Ovary (tissue), 9 donors: Measurements from ENCODE around the gene MYL10. TPM values are rescaled to one million over a fixed set of nuclear protein-coding genes. Genes with fewer than 3 reads are reported as not detected.

Experiments used
- DNase-seq, 5 donors: peaks; one replicate each; pipeline ENCODE4 v3.0.0-alpha.2; 2019 to 2020
- H3K27ac ChIP-seq, 2 donors: fragments of 200-600 bp; one replicate each; pipeline versions ENCODE4 v1.5.1 to v1.8.0; 2019 to 2022
- H3K27me3 ChIP-seq: fragments of 200-600 bp; one replicate; pipeline ENCODE4 v1.8.0; 2022
- H3K36me3 ChIP-seq: fragments of 200-600 bp; sonication (generic); one replicate; pipeline ENCODE4 v1.5.1; 2019
- H3K4me1 ChIP-seq: one replicate; pipeline ENCODE4 v1.8.1; 2013; ENCODE audit warnings: mild to moderate bottlenecking, moderate library complexity; ENCODE audit not compliant: insufficient read depth
- H3K4me3 ChIP-seq: fragments of 200-600 bp; sonication (generic); one replicate; pipeline ENCODE4 v1.5.1; 2017
- H3K9me3 ChIP-seq, 2 donors: fragments of 200-600 bp in 1 of 2; sonication (generic) in 1 of 2; one replicate each; pipeline versions ENCODE4 v1.5.1 to v1.8.1; 2013 to 2019; ENCODE audit warnings: mild to moderate bottlenecking in 1 of 2, moderate library complexity in 1 of 2
- CTCF ChIP-seq, 3 donors: fragments of 450-650 bp in 2 of 3; fragments of 200-600 bp in 1 of 3; IDR thresholded peaks; one replicate each; pipeline versions ENCODE4 v1.5.1 to v1.8.0; 2016 to 2022; ENCODE audit warnings: antibody characterized with exemption in 3 of 3, mild to moderate bottlenecking in 1 of 3
- EP300 ChIP-seq: sonication (generic); formaldehyde crosslinking; IDR thresholded peaks from one replicate; pipeline ENCODE4 v1.6.1; 2017; ENCODE audit warnings: antibody characterized with exemption
- POLR2A ChIP-seq: fragments of 450-650 bp; IDR thresholded peaks from one replicate; pipeline ENCODE4 v1.6.1; 2017; ENCODE audit warnings: antibody characterized with exemption, mild to moderate bottlenecking, moderate library complexity
- WGBS, 3 donors: extraction: QIAGEN DNeasy Blood & Tissue Kit in 1 of 3; methylation state at CpG; one replicate each; pipeline versions ENCODE4 v1.1.5 to v1.1.7; 2013 to 2017; 5-methylcytosine and 5-hydroxymethylcytosine counted together
- intact Hi-C, 4 donors: fragments of 100-400 bp; cut with DNase I; formaldehyde crosslinking; loops; one replicate each; pipeline versions ENCODE4 v1.11.0 to v1.15.1; 2022 to 2023
- polyA plus RNA-seq, 2 donors: library from polyadenylated mRNA; stranded (reverse); fragments of 200-250 nt in 1 of 2; fragments of 350-450 nt in 1 of 2; fragmentation: Illumina TruSeq in 1 of 2; extraction: RNeasy Lipid Tissue Mini Kit (QIAGEN cat#74804) in 1 of 2; gene quantifications; one replicate each; pipeline ENCODE4 v1.2.3, GENCODE V29; 2013 to 2014
- total RNA-seq, 7 donors: library from RNA; depleted of rRNA in 2 of 7; stranded (reverse); fragments of >200 nt in 2 of 7; fragmentation: NEBNext Ultra II Directional in 3 of 7; extraction: Animal tissue kit (Norgen Biotek cat#: 25700) in 3 of 7; gene quantifications; one replicate each; pipeline versions ENCODE4 v1.1.0 to v1.2.4, GENCODE V29; 2016 to 2023
- donor health status: DM: no; HTN: no; CAD: no; lungs with moderate emphysema.
- donor health status: DM: no; HTN: no; CAD: no.
- donor health status: Bipolar disorder and iron deficiency.
- donor health status: DM: yes; HTN: yes; CAD: no.
- donor health status: DM: no; HTN: no; CAD: no.
- donor health status: DM: yes; HTN: yes; CAD: no.

Gene MYL10
- total and polyA plus RNA-seq, 9 donors = not detected

GRCh38 chr7:101586078-101586905, 42.8 kb downstream of the MYL10 start:
- Histone ChIP-seq H3K36me3 (no peaks in the 10 kb centered on the region), H3K27me3 (no peaks in the 10 kb centered on the region), H3K4me1 (no peaks in the 10 kb centered on the region), H3K9me3 (no peaks in the 10 kb centered on the region), H3K4me3 (no peak overlapping the region), H3K27ac (no peak overlapping the region)
- intact Hi-C loops = no loop called here
- TF ChIP-seq CTCF (IDR thresholded peaks at IDR 0.05) (no peak), POLR2A (no peak), EP300 (no peak)
- 46 to 56% (median 50%) methylated on average over 18 of the region's 18 CpGs for WGBS, 3 donors
- no peak for DNase-seq

- intact Hi-C loops = no loop called here
- no peaks in the 10 kb centered on the region for H3K9me3 ChIP-seq
- no peak for DNase-seq
- 92 to 93% (median 93%) methylated on average over 3 of the region's 3 CpGs for WGBS, 3 donors
- TF ChIP-seq CTCF (IDR thresholded peaks at IDR 0.05) (no peak), POLR2A (no peak), EP300 (no peak)
- H3K4me1 ChIP-seq = no peaks in the 10 kb centered on the region
- no peak overlapping the region for H3K4me3 ChIP-seq
- no peak overlapping the region for H3K27ac ChIP-seq
- H3K36me3 ChIP-seq = no peaks in the 10 kb centered on the region
- no peaks in the 10 kb centered on the region for H3K27me3 ChIP-seq
These were observed 46.1 kb downstream of the MYL10 start for GRCh38 chr7:101582971-101583370.

GRCh38 chr7:101581891-101582290, 47.2 kb downstream of the MYL10 start:
- no peaks in the 10 kb centered on the region for H3K36me3 ChIP-seq
- intact Hi-C loops = no loop called here

GRCh38 chr7:101580596-101580995, 48.5 kb downstream of the MYL10 start:
- Histone ChIP-seq H3K4me3 (no peak overlapping the region), H3K4me1 (no peaks in the 10 kb centered on the region), H3K9me3 (no peaks in the 10 kb centered on the region), H3K27me3 (no peaks in the 10 kb centered on the region), H3K27ac (no peak overlapping the region), H3K36me3 (no peaks in the 10 kb centered on the region)
- intact Hi-C loops = no loop called here
- no peak for DNase-seq
- TF ChIP-seq CTCF (IDR thresholded peaks at IDR 0.05) = no peak
- WGBS, 3 donors = 85 to 92% (median 91%) methylated on average over 7 of the region's 7 CpGs

More at GRCh38 chr7:101581891-101582290, 47.2 kb downstream of the MYL10 start:
- Histone ChIP-seq H3K27me3 (no peaks in the 10 kb centered on the region), H3K27ac (no peak overlapping the region), H3K4me3 (no peak overlapping the region), H3K9me3 (no peaks in the 10 kb centered on the region), H3K4me1 (no peaks in the 10 kb centered on the region)
- WGBS, 3 donors = 56 to 60% (median 57%) methylated on average over 10 of the region's 10 CpGs
- DNase-seq = no peak
- TF ChIP-seq POLR2A (no peak), EP300 (no peak), CTCF (IDR thresholded peaks at IDR 0.05) (no peak)
